ENCODE measurements around the gene MKLN1.

MKLN1 gene

DNA sequence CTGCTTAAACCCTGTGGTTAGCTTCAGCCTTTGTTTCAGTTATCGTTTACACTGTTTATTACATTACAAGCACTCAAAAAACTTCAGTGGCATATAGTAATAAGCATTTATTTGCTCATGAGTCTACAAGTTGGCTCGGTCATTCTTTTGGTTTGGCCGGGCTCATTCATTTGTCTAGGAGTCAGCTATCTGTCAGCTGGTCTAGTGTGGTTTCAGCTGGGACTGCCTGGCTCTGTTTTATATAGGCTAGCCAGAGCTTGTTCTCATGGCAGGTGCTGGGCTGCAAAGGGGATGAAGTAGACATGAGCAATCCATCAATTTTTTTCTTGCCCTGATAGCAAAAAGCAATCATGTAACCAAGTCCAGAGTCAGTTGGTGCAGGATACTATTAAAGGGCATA, 103.6 kb downstream of the MKLN1 start:
- Histone ChIP-seq H3K27me3 (ENCODE audit: insufficient read depth, low read length) (no peaks in the 10 kb centered on the region), H3K9me3 (ENCODE audit: low read length) (no peaks in the 10 kb centered on the region), H3K4me1 (ENCODE audit: insufficient read depth, low read length, severe bottlenecking) (no peaks in the 10 kb centered on the region), H3K4me3 (ENCODE audit: low read depth, low read length, poor library complexity, severe bottlenecking) (no peak overlapping the region), H3K9ac (ENCODE audit: low read length) (no peak overlapping the region), H3K79me2 (ENCODE audit: insufficient read depth, low read length) (no peaks in the 10 kb centered on the region), H2AFZ (ENCODE audit: low read length) (no peak overlapping the region), H3K27ac (ENCODE audit: low read depth, low read length, poor library complexity, severe bottlenecking) (no peak overlapping the region), H3F3A (ENCODE audit: insufficient read depth, low read length) (no peaks in the 10 kb centered on the region), H3K9me2 (ENCODE audit: low read depth, low read length) (no peaks in the 10 kb centered on the region), H3K4me2 (ENCODE audit: low read length) (no peak overlapping the region), H3K36me3 (ENCODE audit: insufficient read depth, low read length) (peaks cover 72% of the 10 kb centered on the region), H4K20me1 (ENCODE audit: insufficient read depth, low read length) (no peaks in the 10 kb centered on the region)
- TF ChIP-seq, protein P1, sequence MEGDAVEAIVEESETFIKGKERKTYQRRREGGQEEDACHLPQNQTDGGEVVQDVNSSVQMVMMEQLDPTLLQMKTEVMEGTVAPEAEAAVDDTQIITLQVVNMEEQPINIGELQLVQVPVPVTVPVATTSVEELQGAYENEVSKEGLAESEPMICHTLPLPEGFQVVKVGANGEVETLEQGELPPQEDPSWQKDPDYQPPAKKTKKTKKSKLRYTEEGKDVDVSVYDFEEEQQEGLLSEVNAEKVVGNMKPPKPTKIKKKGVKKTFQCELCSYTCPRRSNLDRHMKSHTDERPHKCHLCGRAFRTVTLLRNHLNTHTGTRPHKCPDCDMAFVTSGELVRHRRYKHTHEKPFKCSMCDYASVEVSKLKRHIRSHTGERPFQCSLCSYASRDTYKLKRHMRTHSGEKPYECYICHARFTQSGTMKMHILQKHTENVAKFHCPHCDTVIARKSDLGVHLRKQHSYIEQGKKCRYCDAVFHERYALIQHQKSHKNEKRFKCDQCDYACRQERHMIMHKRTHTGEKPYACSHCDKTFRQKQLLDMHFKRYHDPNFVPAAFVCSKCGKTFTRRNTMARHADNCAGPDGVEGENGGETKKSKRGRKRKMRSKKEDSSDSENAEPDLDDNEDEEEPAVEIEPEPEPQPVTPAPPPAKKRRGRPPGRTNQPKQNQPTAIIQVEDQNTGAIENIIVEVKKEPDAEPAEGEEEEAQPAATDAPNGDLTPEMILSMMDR (IDR thresholded peaks at IDR 0.05; ENCODE audit: low read length) = no peak
- no peak for TF ChIP-seq EZH2 (IDR thresholded peaks at IDR 0.05; ENCODE audit: borderline replicate concordance, low read length)

GRCh38 chr7:131431756-131432155, 104.1 kb downstream of the MKLN1 start:
- Histone ChIP-seq H2AFZ (ENCODE audit: low read length) (no peak overlapping the region), H3K27ac (ENCODE audit: low read depth, low read length, poor library complexity, severe bottlenecking) (no peak overlapping the region), H4K20me1 (ENCODE audit: insufficient read depth, low read length) (no peaks in the 10 kb centered on the region), H3K9me3 (ENCODE audit: low read length) (no peaks in the 10 kb centered on the region), H3K4me1 (ENCODE audit: insufficient read depth, low read length, severe bottlenecking) (no peaks in the 10 kb centered on the region), H3K79me2 (ENCODE audit: insufficient read depth, low read length) (no peaks in the 10 kb centered on the region), H3F3A (ENCODE audit: insufficient read depth, low read length) (no peaks in the 10 kb centered on the region), H3K4me3 (ENCODE audit: low read depth, low read length, poor library complexity, severe bottlenecking) (no peak overlapping the region), H3K4me2 (ENCODE audit: low read length) (no peak overlapping the region), H3K27me3 (ENCODE audit: insufficient read depth, low read length) (no peaks in the 10 kb centered on the region), H3K36me3 (ENCODE audit: insufficient read depth, low read length) (peaks cover 76% of the 10 kb centered on the region), H3K9ac (ENCODE audit: low read length) (no peak overlapping the region), H3K9me2 (ENCODE audit: low read depth, low read length) (no peaks in the 10 kb centered on the region)
- TF ChIP-seq, protein P1 (IDR thresholded peaks at IDR 0.05; ENCODE audit: low read length) = no peak
- TF ChIP-seq EZH2 (IDR thresholded peaks at IDR 0.05; ENCODE audit: borderline replicate concordance, low read length) = no peak

- Histone ChIP-seq H2AFZ (ENCODE audit: low read length) (no peak overlapping the region), H3K27ac (ENCODE audit: low read depth, low read length, poor library complexity, severe bottlenecking) (no peak overlapping the region), H3K27me3 (ENCODE audit: insufficient read depth, low read length) (no peaks in the 10 kb centered on the region), H4K20me1 (ENCODE audit: insufficient read depth, low read length) (no peaks in the 10 kb centered on the region), H3K9me3 (ENCODE audit: low read length) (peaks cover 19% of the 10 kb centered on the region), H3K4me1 (ENCODE audit: insufficient read depth, low read length, severe bottlenecking) (no peaks in the 10 kb centered on the region), H3F3A (ENCODE audit: insufficient read depth, low read length) (no peaks in the 10 kb centered on the region), H3K4me2 (ENCODE audit: low read length) (no peak overlapping the region), H3K4me3 (ENCODE audit: low read depth, low read length, poor library complexity, severe bottlenecking) (no peak overlapping the region), H3K9me2 (ENCODE audit: low read depth, low read length) (no peaks in the 10 kb centered on the region), H3K79me2 (ENCODE audit: insufficient read depth, low read length) (no peaks in the 10 kb centered on the region), H3K9ac (ENCODE audit: low read length) (no peak overlapping the region), H3K36me3 (ENCODE audit: insufficient read depth, low read length) (peaks cover 87% of the 10 kb centered on the region)
- no peak for TF ChIP-seq EZH2 (IDR thresholded peaks at IDR 0.05; ENCODE audit: borderline replicate concordance, low read length)
- TF ChIP-seq, protein P1 (IDR thresholded peaks at IDR 0.05; ENCODE audit: low read length) = no peak
These were observed 108.7 kb downstream of the MKLN1 start for GRCh38 chr7:131436384-131436783.

Data from OCI-LY1 (cell line).